Activated CD8-positive, alpha-beta memory T cell treated with anti-CD3 and anti-CD28 coated beads, Interleukin-2, amount 10 ng/mL, durations not matched to agents 7 days and 5 days (primary cell): ENCODE data around the gene SUCO. TPM values are rescaled to one million over a fixed set of nuclear protein-coding genes. Genes with fewer than 3 reads are reported as not detected.
A peak's percentile ranks its signal among the peaks of the same experiment; 100 is the strongest.

Source experiments
- ATAC-seq: fragments of 150-1000 bp; cut with Tn5 transposase; one replicate; pipeline ENCODE4 v1.10.0; 2021; ENCODE audit warnings: moderate library complexity
- CTCF ChIA-PET: fragments of 350-600 bp; sonication (Branson Sonifier 250); formaldehyde crosslinking; loops from one replicate; lab custom pipeline; 2021; ENCODE audit warnings: antibody characterized with exemption; lab: Charles Lee
- DNase-seq: peaks from one replicate; pipeline ENCODE4 v3.0.0-alpha.2; 2020
- H3K27ac Mint-ChIP-seq: one replicate; pipeline ENCODE4 v1.8.0; 2021; ENCODE audit warnings: mild to moderate bottlenecking, mixed read lengths
- H3K27me3 Mint-ChIP-seq: one replicate; pipeline ENCODE4 v1.8.0; 2021; ENCODE audit warnings: mixed read lengths
- H3K36me3 Mint-ChIP-seq: one replicate; pipeline ENCODE4 v1.8.0; 2021; ENCODE audit warnings: mild to moderate bottlenecking, mixed read lengths
- H3K4me1 Mint-ChIP-seq: one replicate; pipeline ENCODE4 v1.8.0; 2021; ENCODE audit warnings: mixed read lengths
- H3K4me3 Mint-ChIP-seq: one replicate; pipeline ENCODE4 v1.8.0; 2021; ENCODE audit warnings: mild to moderate bottlenecking, moderate library complexity, mixed read lengths
- H3K9me3 Mint-ChIP-seq: one replicate; pipeline ENCODE4 v1.8.0; 2022; ENCODE audit warnings: low read depth, mixed read lengths
- total RNA-seq, 2 experiments: library from RNA; stranded (reverse); gene quantifications; one replicate each; pipeline ENCODE4 v1.2.3, GENCODE V29; 2021

The SUCO gene
- total RNA-seq, 2 experiments from 2014 or later, result 28.9 to 32.8 TPM

DNA sequence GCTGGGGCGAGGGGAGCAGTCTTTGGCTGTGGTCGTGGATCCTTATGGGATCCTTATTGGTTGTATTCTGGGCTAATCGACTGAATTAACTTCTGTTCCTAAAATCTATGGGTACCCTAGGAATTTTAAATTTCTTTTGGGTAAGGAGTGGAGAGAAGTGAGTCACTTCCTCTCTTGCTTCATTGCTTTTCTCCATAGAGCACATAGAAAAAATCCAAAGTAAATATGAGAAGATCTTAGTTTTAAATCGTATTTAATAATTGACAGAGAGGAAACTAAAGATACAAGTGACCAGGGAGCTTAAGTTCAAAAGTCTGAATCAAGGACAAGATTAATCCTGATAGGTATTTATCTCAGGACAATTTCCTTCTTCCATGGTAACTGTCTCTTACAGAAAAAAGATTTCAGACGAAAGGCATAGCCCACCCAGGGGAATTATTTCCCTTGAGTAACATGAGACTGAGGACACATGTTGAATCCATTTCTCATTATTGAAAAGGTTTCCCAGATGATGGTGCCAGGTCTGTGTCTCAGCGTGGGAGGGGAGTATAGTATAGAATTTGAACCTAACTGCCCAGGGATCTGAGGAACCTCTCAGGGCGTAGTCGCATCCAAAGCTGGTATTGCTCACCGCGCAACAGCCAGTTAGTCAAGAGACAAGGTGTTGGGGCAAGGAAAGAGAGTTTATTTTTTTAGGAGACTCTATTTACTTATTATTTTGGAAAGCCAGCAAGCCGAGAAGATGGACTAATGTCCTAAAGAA, 97.3 kb downstream of the SUCO start:
- ATAC-seq, result no peak
- H3K36me3 Mint-ChIP-seq, result peaks cover 8% of the 10 kb centered on the region
- no peak for DNase-seq
- CTCF ChIA-PET, result interaction anchor here (1.1 to 10.6 kb wide), 7 partner anchors 7 to 95 kb away, joined by 3 to 51 read pairs (median 4); partner anchors contain the start of gene FASLG
- peak overlapping the region; percentile 2 for H3K27ac Mint-ChIP-seq
- no peaks in the 10 kb centered on the region for H3K27me3 Mint-ChIP-seq
- peaks cover 38% of the 10 kb centered on the region for H3K4me1 Mint-ChIP-seq
- H3K4me3 Mint-ChIP-seq, result no peak overlapping the region
- H3K9me3 Mint-ChIP-seq, result peaks cover 2% of the 10 kb centered on the region

DNA sequence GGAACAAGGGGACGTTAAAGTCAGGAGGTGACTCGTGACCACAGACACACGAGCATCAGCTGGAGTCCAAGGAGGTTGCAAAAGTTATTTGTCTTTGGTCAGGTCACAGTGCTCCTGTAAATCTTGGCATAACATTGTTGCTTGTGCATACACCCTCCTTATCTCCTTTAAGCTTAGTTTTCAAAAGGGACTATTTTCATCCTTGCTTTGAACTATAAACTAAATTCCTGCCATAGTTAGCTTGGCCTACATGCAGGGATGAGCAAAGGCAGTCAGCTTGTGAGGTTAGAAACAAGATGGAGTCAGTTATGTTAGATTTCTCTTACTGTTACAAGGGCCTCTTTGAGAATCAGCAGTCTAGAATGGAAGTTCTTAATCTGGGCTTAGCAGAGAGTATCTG, 97.9 kb downstream of the SUCO start:
- DNase-seq, result no peak
- no peak for ATAC-seq
- no peaks in the 10 kb centered on the region for H3K27me3 Mint-ChIP-seq
- H3K4me1 Mint-ChIP-seq, result peaks cover 38% of the 10 kb centered on the region
- no peak overlapping the region for H3K4me3 Mint-ChIP-seq
- H3K9me3 Mint-ChIP-seq, result peaks cover 2% of the 10 kb centered on the region
- H3K36me3 Mint-ChIP-seq, result peaks cover 8% of the 10 kb centered on the region
- no peak overlapping the region for H3K27ac Mint-ChIP-seq
- CTCF ChIA-PET, result interaction anchor here (0.8 to 10.6 kb wide), 6 partner anchors 9 to 94 kb away, joined by 3 to 51 read pairs (median 4); no protein-coding TSS in a partner anchor

DNA sequence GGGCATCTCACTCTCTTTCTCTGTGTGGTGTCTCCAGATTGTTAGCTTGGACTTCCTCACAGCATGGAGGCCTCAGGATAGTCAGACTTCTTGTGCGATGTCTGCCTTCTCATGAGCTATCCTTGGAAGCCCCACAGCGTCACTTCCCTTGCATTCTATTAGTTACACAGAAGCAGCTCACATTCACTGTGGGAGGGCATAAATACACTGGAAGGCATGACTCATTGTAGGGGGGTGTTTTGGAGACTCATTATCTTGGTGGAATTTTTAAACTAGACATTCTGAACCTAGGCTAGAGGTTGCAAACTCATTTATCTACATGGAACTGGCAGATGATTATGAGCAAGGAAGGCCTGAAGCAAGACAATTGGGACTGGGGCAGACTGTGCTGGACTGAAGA, 104.6 kb downstream of the SUCO start:
- peak overlapping the region; percentile 10 for H3K27ac Mint-ChIP-seq
- no peak for ATAC-seq
- H3K27me3 Mint-ChIP-seq, result peaks cover 10% of the 10 kb centered on the region
- peaks cover 4% of the 10 kb centered on the region for H3K9me3 Mint-ChIP-seq
- CTCF ChIA-PET, result interaction anchor here (0.9 to 10.6 kb wide), 9 partner anchors 8 to 105 kb away, joined by 3 to 51 read pairs (median 4); no protein-coding TSS in a partner anchor
- peaks cover 55% of the 10 kb centered on the region for H3K4me1 Mint-ChIP-seq
- peaks cover 15% of the 10 kb centered on the region for H3K36me3 Mint-ChIP-seq
- H3K4me3 Mint-ChIP-seq, result no peak overlapping the region
- DNase-seq, result no peak

DNA sequence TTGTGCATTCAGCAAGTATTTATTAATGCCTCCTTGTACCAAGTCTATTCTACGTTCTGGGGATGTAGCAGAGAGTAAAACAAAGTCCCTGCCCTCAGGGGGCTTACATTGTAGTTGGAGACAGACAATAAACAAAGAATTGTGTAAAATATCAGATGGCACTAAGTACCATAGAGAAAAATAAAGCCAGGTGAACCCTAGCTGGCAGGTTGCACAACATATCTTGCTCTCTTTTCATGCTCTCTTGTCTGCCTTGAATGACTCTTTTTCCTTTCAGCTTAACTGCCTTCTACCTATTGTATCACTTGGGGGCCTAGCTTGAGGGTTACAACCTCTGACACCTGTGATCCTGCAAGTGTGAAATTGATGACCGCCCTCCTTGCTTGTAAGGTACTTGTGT, 105.3 kb downstream of the SUCO start:
- H3K4me1 Mint-ChIP-seq, result peaks cover 62% of the 10 kb centered on the region
- peak overlapping the region; percentile 52 for H3K4me3 Mint-ChIP-seq
- no peak for DNase-seq
- peaks cover 15% of the 10 kb centered on the region for H3K36me3 Mint-ChIP-seq
- peaks cover 4% of the 10 kb centered on the region for H3K9me3 Mint-ChIP-seq
- H3K27me3 Mint-ChIP-seq, result peaks cover 10% of the 10 kb centered on the region
- ATAC-seq, result no peak
- CTCF ChIA-PET, result interaction anchor here (0.7 to 10.6 kb wide), 7 partner anchors 9 to 91 kb away, joined by 3 to 51 read pairs (median 3); no protein-coding TSS in a partner anchor
- peak overlapping the region; percentile 91 for H3K27ac Mint-ChIP-seq

DNA sequence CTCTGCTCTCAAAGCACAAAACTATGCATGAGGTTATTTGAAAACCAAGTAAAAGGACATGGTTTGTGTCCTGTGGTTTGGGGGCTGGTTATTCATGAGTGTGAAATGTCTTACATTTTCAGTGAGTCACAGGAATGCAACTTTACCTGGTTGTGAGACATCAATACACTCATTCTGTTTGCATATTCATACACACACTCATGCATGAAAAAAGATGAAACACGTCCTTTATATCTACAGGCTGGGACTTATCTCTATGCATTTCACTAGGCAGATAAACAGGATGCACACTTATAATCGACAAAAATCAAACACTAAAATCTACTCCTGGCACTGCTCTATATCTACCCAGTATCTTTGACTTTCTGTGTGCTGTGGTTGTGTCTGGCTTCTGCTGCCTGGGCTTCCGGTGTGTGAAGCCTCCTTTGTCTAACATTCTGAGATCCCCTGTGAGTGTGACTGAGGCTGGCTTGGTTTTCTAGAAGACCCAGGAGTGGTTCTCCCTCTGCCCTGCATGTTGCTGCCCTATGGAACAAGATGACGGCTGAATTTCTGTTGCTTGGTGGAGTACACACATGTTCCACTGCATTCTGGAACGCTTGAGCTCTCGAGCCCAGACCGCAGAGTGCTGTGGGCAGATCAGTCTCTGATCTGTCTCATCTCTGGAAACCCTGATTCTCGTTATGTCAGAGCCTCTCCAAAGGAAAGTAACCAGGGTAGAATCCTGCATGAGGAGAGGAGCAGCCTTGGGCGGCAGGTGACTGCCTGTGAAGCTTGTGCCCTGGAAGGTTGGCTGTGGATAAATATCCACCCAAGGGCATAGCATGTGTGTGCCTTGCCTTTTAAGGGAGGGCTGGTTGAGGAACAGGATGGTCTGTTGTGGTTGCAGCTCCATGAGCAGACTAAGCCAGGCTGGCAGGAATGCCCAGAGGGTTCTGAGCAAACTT, 106.2 kb downstream of the SUCO start:
- peak overlapping the region; percentile 52 for H3K4me3 Mint-ChIP-seq
- CTCF ChIA-PET, result interaction anchor here (0.8 to 10.6 kb wide), 11 partner anchors 9 to 87 kb away, joined by 3 to 51 read pairs (median 4); partner anchors contain the start of gene FASLG
- peaks cover 71% of the 10 kb centered on the region for H3K4me1 Mint-ChIP-seq
- DNase-seq, result peak; percentile 94
- H3K27ac Mint-ChIP-seq, result peak overlapping the region; percentile 91
- peaks cover 4% of the 10 kb centered on the region for H3K9me3 Mint-ChIP-seq
- H3K36me3 Mint-ChIP-seq, result peaks cover 15% of the 10 kb centered on the region
- ATAC-seq, result peak; percentile 81
- H3K27me3 Mint-ChIP-seq, result peaks cover 10% of the 10 kb centered on the region

DNA sequence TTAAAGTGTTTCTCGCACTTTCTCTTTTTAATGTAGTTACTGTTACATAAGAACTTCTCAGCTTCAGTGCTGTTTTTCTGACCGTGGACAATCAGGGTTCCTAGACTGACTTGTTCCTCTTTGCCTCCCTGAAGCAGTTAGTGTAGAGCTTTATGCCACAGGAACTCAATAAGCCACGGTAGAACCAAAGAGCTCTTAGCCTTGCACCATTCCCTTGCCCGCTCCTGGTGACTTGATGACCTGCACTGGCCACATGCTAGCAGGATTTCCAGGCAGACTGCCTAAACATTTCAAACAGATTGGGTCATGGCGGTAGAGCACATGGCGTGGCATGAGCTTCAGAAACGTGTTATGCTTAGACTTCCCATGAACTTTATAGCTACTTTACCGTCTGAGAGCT, 107.2 kb downstream of the SUCO start:
- H3K9me3 Mint-ChIP-seq, result peaks cover 4% of the 10 kb centered on the region
- CTCF ChIA-PET, result interaction anchor here (0.8 to 10.6 kb wide), 9 partner anchors 10 to 79 kb away, joined by 3 to 51 read pairs (median 4); partner anchors contain the start of gene FASLG
- ATAC-seq (no peak), DNase-seq (no peak)
- peak overlapping the region; percentile 91 for H3K27ac Mint-ChIP-seq
- peaks cover 80% of the 10 kb centered on the region for H3K4me1 Mint-ChIP-seq
- H3K27me3 Mint-ChIP-seq, result peaks cover 10% of the 10 kb centered on the region
- H3K36me3 Mint-ChIP-seq, result peaks cover 17% of the 10 kb centered on the region
- peak overlapping the region; percentile 52 for H3K4me3 Mint-ChIP-seq

DNA sequence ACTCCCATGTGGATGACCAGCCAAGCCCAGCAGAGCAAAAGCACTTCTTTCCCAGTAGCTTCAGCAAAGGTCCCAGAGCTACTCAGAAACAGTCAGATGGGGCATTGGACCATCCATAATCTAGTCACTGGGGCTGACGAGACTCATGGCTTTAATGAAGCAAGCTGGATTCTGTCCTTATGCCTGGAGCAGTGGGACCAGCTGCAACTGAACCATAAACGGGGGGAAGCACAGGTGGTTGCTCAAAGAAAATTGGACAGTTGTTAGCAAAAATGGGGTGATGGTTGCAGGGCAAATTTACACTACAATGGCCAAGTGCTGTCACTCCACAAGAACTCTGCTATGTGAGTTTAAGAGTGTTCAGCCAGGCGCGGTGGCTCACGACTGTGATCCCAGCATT, 108.5 kb downstream of the SUCO start:
- H3K27me3 Mint-ChIP-seq, result peaks cover 10% of the 10 kb centered on the region
- DNase-seq (no peak), ATAC-seq (no peak)
- no peak overlapping the region for H3K27ac Mint-ChIP-seq
- peaks cover 4% of the 10 kb centered on the region for H3K9me3 Mint-ChIP-seq
- CTCF ChIA-PET, result interaction anchor here (0.7 to 2.7 kb wide), 3 partner anchors 32 to 192 kb away, joined by 3 to 13 read pairs (median 6); no protein-coding TSS in a partner anchor
- peaks cover 16% of the 10 kb centered on the region for H3K36me3 Mint-ChIP-seq
- no peak overlapping the region for H3K4me3 Mint-ChIP-seq
- peaks cover 94% of the 10 kb centered on the region for H3K4me1 Mint-ChIP-seq

DNA sequence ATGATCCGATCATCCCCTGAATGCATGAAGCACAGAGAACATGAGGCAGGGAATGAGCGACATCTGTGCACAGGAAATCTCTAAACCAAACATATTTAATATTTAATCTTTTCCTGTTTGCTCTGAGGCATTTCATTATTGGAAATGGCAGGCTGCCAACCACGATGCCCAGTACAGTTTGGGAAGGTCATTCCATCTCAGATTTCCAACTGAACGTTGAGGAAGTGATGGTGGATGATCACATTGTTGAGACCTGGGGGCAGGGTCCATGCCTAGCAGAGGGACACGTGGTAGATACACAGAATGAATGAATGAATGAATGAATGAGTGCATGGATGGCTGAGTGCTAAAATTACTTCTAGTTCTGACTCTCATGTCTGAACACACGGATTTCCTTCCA, 110.0 kb downstream of the SUCO start:
- CTCF ChIA-PET, result interaction anchor here (0.5 to 1.6 kb wide), 8 partner anchors 17 to 85 kb away, joined by 3 to 9 read pairs (median 4); partner anchors contain the start of gene FASLG
- ATAC-seq (no peak), DNase-seq (no peak)
- H3K27ac Mint-ChIP-seq, result peak overlapping the region; percentile 84
- peaks cover 11% of the 10 kb centered on the region for H3K36me3 Mint-ChIP-seq
- peaks cover 10% of the 10 kb centered on the region for H3K27me3 Mint-ChIP-seq
- no peaks in the 10 kb centered on the region for H3K9me3 Mint-ChIP-seq
- H3K4me3 Mint-ChIP-seq, result peak overlapping the region; percentile 29
- H3K4me1 Mint-ChIP-seq, result peaks cover 97% of the 10 kb centered on the region

DNA sequence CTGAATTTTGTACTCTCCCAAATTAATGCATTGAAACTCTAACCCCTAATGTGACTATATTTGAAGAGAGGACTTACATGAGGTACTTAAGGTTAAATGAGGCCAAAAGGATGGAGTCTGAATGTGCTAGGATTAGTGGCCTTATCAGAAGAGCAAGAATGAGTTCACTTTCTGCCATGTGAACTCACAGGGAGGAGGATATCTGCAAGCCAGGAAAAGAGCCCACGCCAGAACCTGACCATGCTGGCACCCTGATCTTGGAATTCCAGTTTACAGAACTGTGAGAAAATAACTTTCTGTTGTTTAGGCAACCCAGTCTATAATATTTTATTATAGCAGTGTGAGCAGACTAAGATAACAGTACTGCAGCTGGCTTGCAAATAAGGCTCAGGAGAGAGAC, 113.7 kb downstream of the SUCO start:
- H3K36me3 Mint-ChIP-seq, result peaks cover 17% of the 10 kb centered on the region
- peaks cover 69% of the 10 kb centered on the region for H3K4me1 Mint-ChIP-seq
- H3K9me3 Mint-ChIP-seq, result no peaks in the 10 kb centered on the region
- CTCF ChIA-PET, result interaction anchor here (0.9 to 1.2 kb wide), 3 partner anchors 8 to 27 kb away, joined by 3 to 8 read pairs (median 3); no protein-coding TSS in a partner anchor
- H3K27ac Mint-ChIP-seq, result peak overlapping the region; percentile 75
- no peak overlapping the region for H3K4me3 Mint-ChIP-seq
- no peak for ATAC-seq
- peaks cover 2% of the 10 kb centered on the region for H3K27me3 Mint-ChIP-seq
- no peak for DNase-seq

DNA sequence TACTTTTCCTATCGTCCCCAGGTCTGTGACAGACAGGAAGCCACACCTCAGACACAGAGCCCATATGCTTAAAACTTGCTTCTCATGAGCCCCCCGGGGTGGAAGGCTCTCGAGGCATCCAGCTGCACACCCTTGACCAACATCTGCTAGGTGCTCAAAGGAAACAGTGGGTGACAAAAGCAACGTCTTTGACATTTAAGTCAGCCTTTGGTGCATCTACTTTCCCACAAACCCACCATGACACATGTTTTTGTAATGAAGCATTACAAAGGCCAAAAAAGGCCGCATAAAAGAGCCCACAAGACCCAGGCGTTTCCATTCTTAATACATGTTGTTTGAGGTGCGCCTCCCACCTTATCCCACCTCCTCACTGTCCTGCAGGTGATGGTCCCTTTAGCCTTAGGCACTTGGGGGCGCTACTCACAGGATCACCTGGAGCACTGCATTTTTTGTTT, 114.2 kb downstream of the SUCO start:
- peaks cover 2% of the 10 kb centered on the region for H3K27me3 Mint-ChIP-seq
- DNase-seq (peak; percentile 76), ATAC-seq (peak; percentile 58)
- peaks cover 15% of the 10 kb centered on the region for H3K36me3 Mint-ChIP-seq
- CTCF ChIA-PET, result interaction anchor here (0.9 to 1.2 kb wide), 3 partner anchors 9 to 28 kb away, joined by 3 to 8 read pairs (median 3); no protein-coding TSS in a partner anchor
- no peak overlapping the region for H3K4me3 Mint-ChIP-seq
- H3K4me1 Mint-ChIP-seq, result peaks cover 66% of the 10 kb centered on the region
- H3K27ac Mint-ChIP-seq, result peak overlapping the region; percentile 75
- H3K9me3 Mint-ChIP-seq, result no peaks in the 10 kb centered on the region

DNA sequence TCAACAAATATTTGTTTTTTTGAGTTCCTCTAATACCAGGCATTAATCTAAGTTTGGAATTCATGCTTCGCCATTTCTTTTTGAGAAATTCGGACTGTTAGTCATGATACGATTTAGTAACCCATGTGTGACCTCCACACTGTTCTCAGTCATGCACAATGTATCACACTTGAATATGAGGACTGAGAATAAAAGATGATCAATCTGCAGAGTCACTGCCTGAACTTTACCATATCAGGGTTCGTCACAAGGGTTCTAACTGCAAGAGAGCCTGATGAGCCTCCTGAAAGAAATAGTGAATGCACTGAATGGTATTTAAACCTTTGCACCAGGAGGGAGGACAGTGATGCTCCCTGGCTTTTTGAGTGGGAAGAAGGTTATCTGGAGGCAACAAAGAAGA, 115.0 kb downstream of the SUCO start:
- peaks cover 2% of the 10 kb centered on the region for H3K27me3 Mint-ChIP-seq
- H3K4me1 Mint-ChIP-seq, result peaks cover 58% of the 10 kb centered on the region
- peaks cover 18% of the 10 kb centered on the region for H3K36me3 Mint-ChIP-seq
- ATAC-seq, result no peak
- CTCF ChIA-PET, result no interaction called here
- DNase-seq, result no peak
- peak overlapping the region; percentile 75 for H3K27ac Mint-ChIP-seq
- no peak overlapping the region for H3K4me3 Mint-ChIP-seq
- no peaks in the 10 kb centered on the region for H3K9me3 Mint-ChIP-seq

DNA sequence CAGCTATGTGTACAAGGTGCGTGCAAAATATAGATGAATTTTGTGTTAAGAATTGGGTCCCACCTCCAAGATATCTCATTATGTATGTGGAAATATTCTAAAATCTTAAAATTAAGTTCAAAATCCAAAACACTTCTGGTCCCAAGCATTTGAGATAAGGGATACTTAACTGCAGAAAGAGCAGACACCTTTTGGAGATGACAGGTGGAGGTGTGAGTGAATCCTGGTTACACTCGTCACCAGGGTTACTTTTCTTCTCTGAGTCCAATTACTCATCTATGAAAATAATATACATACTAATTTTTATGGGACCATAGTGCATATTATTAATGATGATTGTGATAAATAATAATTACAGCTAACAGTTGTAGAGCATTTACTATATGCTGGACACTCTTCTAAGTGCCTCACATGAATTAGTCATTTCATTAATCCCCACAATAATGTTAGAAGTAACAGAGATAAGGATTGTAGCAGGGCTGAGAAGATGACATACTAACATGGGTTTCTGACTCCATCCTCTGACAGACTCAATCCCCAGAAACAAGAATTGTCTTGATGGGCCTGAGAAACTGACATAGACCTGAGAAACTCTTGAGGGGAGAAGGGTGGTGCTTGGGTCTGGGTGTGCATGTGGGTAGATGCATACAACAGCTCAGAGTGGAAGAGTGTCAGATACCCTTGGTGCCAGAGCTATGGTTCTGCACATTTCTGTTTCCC, 117.7 kb downstream of the SUCO start:
- ATAC-seq, result no peak
- Mint-ChIP-seq H3K4me3 (no peak overlapping the region), H3K36me3 (peaks cover 14% of the 10 kb centered on the region), H3K9me3 (no peaks in the 10 kb centered on the region), H3K4me1 (peaks cover 52% of the 10 kb centered on the region), H3K27ac (no peak overlapping the region), H3K27me3 (peaks cover 2% of the 10 kb centered on the region)
- CTCF ChIA-PET, result interaction anchor here (1.1 to 1.4 kb wide), 2 partner anchors 8 to 10 kb away, joined by 3 read pairs; partner anchors contain the start of gene FASLG
- no peak for DNase-seq
